ENCODE data around the gene ZNF496. TPM values are rescaled to one million over a fixed set of nuclear protein-coding genes. Genes with fewer than 3 reads are reported as not detected.

The ZNF496 gene
- total and polyA plus RNA-seq, 2 of the 13 experiments (the other 11 are each of a cell fraction or from before 2014, with no cell fraction given), result 14.8 to 18.6 TPM

DNA sequence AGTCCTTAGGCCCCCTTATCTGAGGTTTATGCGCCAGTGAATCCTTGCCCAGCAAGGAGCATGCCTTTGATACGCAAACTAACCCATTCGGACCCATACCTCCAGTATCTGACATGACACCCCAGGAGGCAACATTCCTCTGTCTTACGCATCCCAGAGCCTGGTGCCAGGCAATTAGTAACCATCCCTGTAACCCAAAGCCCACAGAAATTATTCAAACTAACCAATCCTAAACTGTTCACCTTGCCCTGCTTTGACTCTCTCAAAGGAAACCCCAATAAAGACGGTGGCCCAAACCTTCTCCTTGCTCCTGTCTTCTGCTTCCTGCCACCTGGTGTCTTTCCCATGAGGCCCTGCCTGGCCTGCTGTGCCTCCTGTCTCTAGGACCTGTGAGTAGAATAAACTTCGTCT lies 36.4 kb downstream of the ZNF496 start:
- Histone ChIP-seq H3K9me3 (ENCODE audit: low read length) (no peaks in the 10 kb centered on the region), H3K4me3 (replicated peaks in 1 of 3; ENCODE audit: insufficient read depth in 1 of 3, low read depth in 2 of 3, low read length in 3 of 3) (no peak overlapping the region), H3K4me1 (ENCODE audit: insufficient read depth, low read length) (no peaks in the 10 kb centered on the region), H3K27ac (ENCODE audit: extremely low read length, insufficient read depth, low read length) (no peak overlapping the region), H2AFZ (ENCODE audit: low read length) (no peak overlapping the region), H3K9ac (ENCODE audit: insufficient read depth, low read depth, low read length) (no peak overlapping the region), H3K79me2 (ENCODE audit: insufficient read depth, low read length) (no peaks in the 10 kb centered on the region), H3K4me2 (ENCODE audit: low read depth, low read length) (no peak overlapping the region), H4K20me1 (ENCODE audit: insufficient read depth, low read length) (no peaks in the 10 kb centered on the region), H3K36me3 (replicated peaks in 1 of 2; ENCODE audit: control insufficient read depth in 1 of 2, insufficient read depth in 2 of 2, low read length in 2 of 2) (peaks cover 6 to 7% of the 10 kb centered on the region in 2 experiments; a peak in 4 of 5 replicates), H3K27me3 (ENCODE audit: control insufficient read depth in 1 of 2, insufficient read depth in 2 of 2, low read length in 2 of 2) (no peaks in the 10 kb centered on the region)
- WGBS (ENCODE audit: low lambda C conversion rate), result 85% methylated on average over 6 of the region's 6 CpGs
- POLR2A ChIA-PET, result no interaction called here
- no peak for ATAC-seq
- in situ Hi-C loops (cut with HindIII; ENCODE audit: extremely low pct_ligation_motif_present, low pct_unique_long_range_greater_than_20kb) (no loop called here), intact Hi-C loops (cut with micrococcal nuclease; ENCODE audit: unreplicated experiment) (no loop called here)
- DNase-seq (ENCODE audit: low spot score), result no peak
- no peak for FAIRE-seq
- TF ChIP-seq KLF11 (CRISPR knock-in tag; IDR thresholded peaks at IDR 0.05) (no peak), ELF4 (CRISPR knock-in tag; IDR thresholded peaks at IDR 0.05; ENCODE audit: borderline replicate concordance) (no peak), NCOA1 (CRISPR knock-in tag; IDR thresholded peaks at IDR 0.05) (no peak), HOXA3 (CRISPR knock-in tag; IDR thresholded peaks at IDR 0.05) (no peak), ZNF720 (CRISPR knock-in tag; IDR thresholded peaks at IDR 0.05) (no peak), ZNF746 (CRISPR knock-in tag; IDR thresholded peaks at IDR 0.05) (no peak), ZNF841 (CRISPR knock-in tag; IDR thresholded peaks at IDR 0.05; ENCODE audit: borderline replicate concordance) (no peak), ZNF644 (CRISPR knock-in tag; IDR thresholded peaks at IDR 0.05; ENCODE audit: low read depth) (no peak), IKZF4 (CRISPR knock-in tag; IDR thresholded peaks at IDR 0.05; ENCODE audit: borderline replicate concordance, low read depth, not compliant biosample characterization) (no peak), KMT2B (CRISPR knock-in tag; IDR thresholded peaks at IDR 0.05) (no peak), ZNF878 (CRISPR knock-in tag; IDR thresholded peaks at IDR 0.05) (no peak)
- TF ChIP-seq, protein P1, sequence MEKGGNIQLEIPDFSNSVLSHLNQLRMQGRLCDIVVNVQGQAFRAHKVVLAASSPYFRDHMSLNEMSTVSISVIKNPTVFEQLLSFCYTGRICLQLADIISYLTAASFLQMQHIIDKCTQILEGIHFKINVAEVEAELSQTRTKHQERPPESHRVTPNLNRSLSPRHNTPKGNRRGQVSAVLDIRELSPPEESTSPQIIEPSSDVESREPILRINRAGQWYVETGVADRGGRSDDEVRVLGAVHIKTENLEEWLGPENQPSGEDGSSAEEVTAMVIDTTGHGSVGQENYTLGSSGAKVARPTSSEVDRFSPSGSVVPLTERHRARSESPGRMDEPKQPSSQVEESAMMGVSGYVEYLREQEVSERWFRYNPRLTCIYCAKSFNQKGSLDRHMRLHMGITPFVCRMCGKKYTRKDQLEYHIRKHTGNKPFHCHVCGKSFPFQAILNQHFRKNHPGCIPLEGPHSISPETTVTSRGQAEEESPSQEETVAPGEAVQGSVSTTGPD (CRISPR knock-in tag; IDR thresholded peaks at IDR 0.05), result no peak
- TF ChIP-seq, protein P2, sequence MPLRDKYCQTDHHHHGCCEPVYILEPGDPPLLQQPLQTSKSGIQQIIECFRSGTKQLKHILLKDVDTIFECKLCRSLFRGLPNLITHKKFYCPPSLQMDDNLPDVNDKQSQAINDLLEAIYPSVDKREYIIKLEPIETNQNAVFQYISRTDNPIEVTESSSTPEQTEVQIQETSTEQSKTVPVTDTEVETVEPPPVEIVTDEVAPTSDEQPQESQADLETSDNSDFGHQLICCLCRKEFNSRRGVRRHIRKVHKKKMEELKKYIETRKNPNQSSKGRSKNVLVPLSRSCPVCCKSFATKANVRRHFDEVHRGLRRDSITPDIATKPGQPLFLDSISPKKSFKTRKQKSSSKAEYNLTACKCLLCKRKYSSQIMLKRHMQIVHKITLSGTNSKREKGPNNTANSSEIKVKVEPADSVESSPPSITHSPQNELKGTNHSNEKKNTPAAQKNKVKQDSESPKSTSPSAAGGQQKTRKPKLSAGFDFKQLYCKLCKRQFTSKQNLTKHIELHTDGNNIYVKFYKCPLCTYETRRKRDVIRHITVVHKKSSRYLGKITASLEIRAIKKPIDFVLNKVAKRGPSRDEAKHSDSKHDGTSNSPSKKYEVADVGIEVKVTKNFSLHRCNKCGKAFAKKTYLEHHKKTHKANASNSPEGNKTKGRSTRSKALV (CRISPR knock-in tag; IDR thresholded peaks at IDR 0.05), result no peak
- BruUV-seq (replicated peaks), result no TSS peak
- CTCF ChIA-PET (ENCODE audit: low intra/inter-chr PET ratio, low total read pairs), result no interaction called here
